ENCODE measurements around the gene PPP2R2C. TPM values are rescaled to one million over a fixed set of nuclear protein-coding genes. Genes with fewer than 3 reads are reported as not detected.
A peak's percentile ranks its signal among the peaks of the same experiment; 100 is the strongest.

PPP2R2C gene
- total RNA-seq, 4 donors from 2014 or later = 0.47 to 4.6 (median 1.0) TPM

DNA sequence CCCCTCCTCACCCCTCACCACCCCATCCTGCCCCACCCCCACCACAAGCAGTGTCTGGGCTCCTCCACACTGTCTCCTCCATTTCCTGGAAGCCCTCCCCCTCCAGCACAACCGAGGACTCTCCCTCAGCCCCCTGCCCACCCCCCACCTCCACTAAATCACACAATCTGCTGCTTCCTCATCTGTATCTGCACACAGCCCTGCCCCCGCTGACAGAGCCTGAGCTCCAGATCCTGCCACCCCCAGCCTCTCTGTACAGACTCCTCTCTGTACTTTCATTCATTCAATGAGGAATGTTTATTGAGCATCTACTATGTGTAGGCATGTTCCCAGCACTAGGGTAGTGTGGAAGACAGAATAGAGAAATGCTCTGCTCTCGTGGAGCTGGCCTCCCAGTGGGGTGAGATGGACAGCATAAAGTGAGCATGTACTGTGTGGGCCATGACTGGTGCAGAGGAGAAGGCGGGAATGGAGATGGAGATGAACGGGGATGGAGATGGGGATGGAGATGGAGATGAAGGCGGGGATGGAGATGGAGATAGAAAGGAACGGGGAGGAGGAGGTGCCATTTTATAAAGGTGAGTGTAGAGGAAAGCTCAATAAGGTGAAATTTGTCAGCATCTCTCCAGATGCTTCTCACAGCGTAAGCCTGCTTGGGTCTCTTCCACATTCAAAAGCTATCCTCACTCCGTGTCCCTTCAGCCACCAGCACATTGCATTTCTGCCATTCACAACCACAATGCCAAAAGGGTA, 2.5 kb upstream of the PPP2R2C start:
- peaks cover 96% of the 10 kb centered on the region for H3K27me3 ChIP-seq
- TF ChIP-seq, protein P1, sequence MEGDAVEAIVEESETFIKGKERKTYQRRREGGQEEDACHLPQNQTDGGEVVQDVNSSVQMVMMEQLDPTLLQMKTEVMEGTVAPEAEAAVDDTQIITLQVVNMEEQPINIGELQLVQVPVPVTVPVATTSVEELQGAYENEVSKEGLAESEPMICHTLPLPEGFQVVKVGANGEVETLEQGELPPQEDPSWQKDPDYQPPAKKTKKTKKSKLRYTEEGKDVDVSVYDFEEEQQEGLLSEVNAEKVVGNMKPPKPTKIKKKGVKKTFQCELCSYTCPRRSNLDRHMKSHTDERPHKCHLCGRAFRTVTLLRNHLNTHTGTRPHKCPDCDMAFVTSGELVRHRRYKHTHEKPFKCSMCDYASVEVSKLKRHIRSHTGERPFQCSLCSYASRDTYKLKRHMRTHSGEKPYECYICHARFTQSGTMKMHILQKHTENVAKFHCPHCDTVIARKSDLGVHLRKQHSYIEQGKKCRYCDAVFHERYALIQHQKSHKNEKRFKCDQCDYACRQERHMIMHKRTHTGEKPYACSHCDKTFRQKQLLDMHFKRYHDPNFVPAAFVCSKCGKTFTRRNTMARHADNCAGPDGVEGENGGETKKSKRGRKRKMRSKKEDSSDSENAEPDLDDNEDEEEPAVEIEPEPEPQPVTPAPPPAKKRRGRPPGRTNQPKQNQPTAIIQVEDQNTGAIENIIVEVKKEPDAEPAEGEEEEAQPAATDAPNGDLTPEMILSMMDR (IDR thresholded peaks at IDR 0.05) = no peak
- no peak for TF ChIP-seq EP300 (IDR thresholded peaks at IDR 0.05)
- TF ChIP-seq POLR2A (IDR thresholded peaks at IDR 0.05) = no peak
- TF ChIP-seq POLR2AphosphoS5 (IDR thresholded peaks at IDR 0.05) = no peak

DNA sequence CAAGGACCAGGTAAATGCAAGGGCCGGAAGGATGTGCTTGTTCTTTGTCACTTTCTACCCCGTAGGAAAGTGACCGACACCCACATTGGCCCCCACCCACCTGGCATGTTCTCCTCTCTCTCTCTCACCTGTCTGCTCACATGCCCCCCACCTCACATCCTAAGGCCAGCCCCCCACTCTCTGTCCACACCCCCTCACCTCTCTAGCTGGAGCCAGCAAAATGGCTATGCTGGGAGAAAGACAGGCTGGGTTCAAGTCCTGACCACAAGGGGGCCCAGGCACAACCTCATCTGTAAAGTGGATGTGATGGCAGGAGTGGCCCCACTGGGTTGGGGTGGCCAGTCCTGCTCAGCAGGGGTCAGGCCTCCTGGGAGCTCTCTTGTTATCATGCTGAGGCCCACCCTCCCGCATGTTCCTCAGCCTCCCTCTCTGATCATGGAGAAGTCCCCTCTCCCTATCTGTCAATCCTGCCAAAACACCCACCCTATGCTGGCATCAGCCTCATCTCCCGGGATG, 1.7 kb upstream of the PPP2R2C start:
- H3K4me3 ChIP-seq = no peak overlapping the region
- no peak overlapping the region for H3K27ac ChIP-seq
- H3K4me1 ChIP-seq = peaks cover 0 to 29% (median 4%) of the 10 kb centered on the region in 3 donors
- no peaks in the 10 kb centered on the region for H3K9me3 ChIP-seq
- no peak for ATAC-seq
- no peaks in the 10 kb centered on the region for H3K36me3 ChIP-seq
- TF ChIP-seq, protein P1 (IDR thresholded peaks at IDR 0.05) = no peak
- TF ChIP-seq POLR2AphosphoS5 (IDR thresholded peaks at IDR 0.05) (no peak), EP300 (IDR thresholded peaks at IDR 0.05) (no peak), POLR2A (IDR thresholded peaks at IDR 0.05) (no peak)
- WGBS, 2 donors (ENCODE audit: low coverage in 1 of 2) = 18 to 56% methylated on average over 3 of the region's 5 CpGs
- H3K27me3 ChIP-seq = peaks cover 98% of the 10 kb centered on the region

More for the DNA sequence above, 2.5 kb upstream of the PPP2R2C start:
- Histone ChIP-seq H3K4me3 (no peak overlapping the region), H3K27ac (no peak overlapping the region), H3K9me3 (no peaks in the 10 kb centered on the region), H3K4me1 (peaks cover 0 to 27% (median 4%) of the 10 kb centered on the region in 3 donors), H3K36me3 (no peaks in the 10 kb centered on the region)
- ATAC-seq = no peak
- 72 to 100% methylated on average over 1 to 7 of the region's 9 CpGs for WGBS, 2 donors (ENCODE audit: low coverage in 1 of 2)

GRCh38 chr4:6473264-6474052, 1.0 kb upstream of the PPP2R2C start:
- TF ChIP-seq, protein P1 (IDR thresholded peaks at IDR 0.05) = no peak
- TF ChIP-seq EP300 (IDR thresholded peaks at IDR 0.05) = no peak
- no peak for TF ChIP-seq POLR2A (IDR thresholded peaks at IDR 0.05)
- TF ChIP-seq POLR2AphosphoS5 (IDR thresholded peaks at IDR 0.05) = no peak
- Histone ChIP-seq H3K4me1 (peaks cover 0 to 29% (median 4%) of the 10 kb centered on the region in 3 donors), H3K9me3 (no peaks in the 10 kb centered on the region), H3K27ac (no peak overlapping the region), H3K4me3 (no peak overlapping the region), H3K36me3 (no peaks in the 10 kb centered on the region), H3K27me3 (peaks cover 98% of the 10 kb centered on the region)
- 31% methylated on average over 6 of the region's 9 CpGs; no CpG with 5 or more reads in 1 of the 2 donors for WGBS, 2 donors (ENCODE audit: low coverage in 1 of 2)
- no peak for ATAC-seq

GRCh38 chr4:6472008-6472386, 417 bp downstream of the PPP2R2C start:
- no peak overlapping the region for H3K27ac ChIP-seq
- peak overlapping the region in 1 of 2 donors; percentile 58 for H3K4me3 ChIP-seq
- ATAC-seq = no peak
- H3K36me3 ChIP-seq = no peaks in the 10 kb centered on the region
- H3K27me3 ChIP-seq = peaks cover 98% of the 10 kb centered on the region
- peaks cover 0 to 29% (median 4%) of the 10 kb centered on the region in 3 donors for H3K4me1 ChIP-seq
- H3K9me3 ChIP-seq = no peaks in the 10 kb centered on the region
- no CpG with 5 or more reads among the region's 44 CpGs for WGBS, 2 donors (ENCODE audit: low coverage in 1 of 2)
- TF ChIP-seq POLR2AphosphoS5 (IDR thresholded peaks at IDR 0.05) (no peak), EP300 (IDR thresholded peaks at IDR 0.05) (no peak)

DNA sequence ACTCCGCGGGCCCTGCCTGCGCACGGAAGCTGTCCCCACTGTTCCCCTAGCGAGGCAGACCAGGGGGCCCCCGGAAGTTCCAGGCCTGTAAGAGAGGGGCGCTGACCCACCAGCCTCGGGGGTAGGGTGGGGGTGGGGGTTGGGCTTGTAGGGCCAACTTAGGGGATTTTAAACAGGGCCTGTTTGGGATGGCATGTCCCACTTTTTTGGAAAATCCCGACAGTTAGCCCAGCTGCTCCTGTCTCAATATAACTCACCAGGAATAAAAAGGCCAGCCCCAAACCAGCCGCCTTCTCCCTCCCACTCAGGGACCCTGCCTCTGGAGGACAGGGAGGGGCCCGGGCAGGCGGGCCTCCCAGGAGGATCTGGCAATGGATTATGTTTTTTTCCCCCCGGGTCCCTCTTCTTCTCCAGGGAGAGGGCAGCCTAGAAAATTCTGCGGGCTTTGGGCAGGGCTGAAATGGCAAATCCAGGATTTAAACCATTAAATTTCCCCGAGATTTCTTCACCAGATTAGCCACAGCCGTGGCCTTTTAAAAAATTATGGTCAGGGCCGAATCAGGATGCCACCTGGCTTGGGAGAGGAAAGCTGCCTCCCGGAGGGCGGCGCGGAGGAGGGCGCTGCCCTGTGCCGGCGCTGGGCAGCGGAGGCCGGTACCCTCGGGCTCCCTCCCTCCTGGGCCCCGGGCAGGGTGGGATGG, 957 bp downstream of the PPP2R2C start:
- no peak for ATAC-seq
- Histone ChIP-seq H3K4me3 (peak overlapping the region; percentile 12 to 58), H3K36me3 (no peaks in the 10 kb centered on the region), H3K27ac (peak overlapping the region in 1 of 4 donors; percentile 51), H3K27me3 (peaks cover 98% of the 10 kb centered on the region), H3K4me1 (peaks cover 0 to 29% (median 4%) of the 10 kb centered on the region in 3 donors), H3K9me3 (no peaks in the 10 kb centered on the region)
- TF ChIP-seq POLR2A (IDR thresholded peaks at IDR 0.05) (no peak), POLR2AphosphoS5 (IDR thresholded peaks at IDR 0.05) (no peak), EP300 (IDR thresholded peaks at IDR 0.05) (no peak)
- TF ChIP-seq, protein P1 (IDR thresholded peaks at IDR 0.05) = no peak
- 0% methylated on average over 2 to 3 of the region's 28 CpGs for WGBS, 2 donors (ENCODE audit: low coverage in 1 of 2)
